GM19463 (cell line): ENCODE results near the gene C15orf61.

Experiments
- ATAC-seq: cut with Tn5 transposase; IDR thresholded peaks from one replicate; pipeline ENCODE4 v1.9.1; 2021; ENCODE audit warnings: mild to moderate bottlenecking, moderate library complexity; ENCODE audit not compliant: unreplicated experiment

The C15orf61 gene

GRCh38 chr15:67521029-67521782, at the start of gene C15orf61:
Gene C15orf61, plus strand, starts transcription at chr15:67521131. Its CDS starts 118 bp downstream, at chr15:67521249.
- peak; percentile 69 for ATAC-seq

- ATAC-seq = no peak
Observed at GRCh38 chr15:67472957-67473356, 48.0 kb upstream of the C15orf61 start.

- ATAC-seq = no peak
Observed at GRCh38 chr15:67474405-67475110, 46.4 kb upstream of the C15orf61 start.

GRCh38 chr15:67479781-67480505, 41.0 kb upstream of the C15orf61 start:
- ATAC-seq = no peak

DNA sequence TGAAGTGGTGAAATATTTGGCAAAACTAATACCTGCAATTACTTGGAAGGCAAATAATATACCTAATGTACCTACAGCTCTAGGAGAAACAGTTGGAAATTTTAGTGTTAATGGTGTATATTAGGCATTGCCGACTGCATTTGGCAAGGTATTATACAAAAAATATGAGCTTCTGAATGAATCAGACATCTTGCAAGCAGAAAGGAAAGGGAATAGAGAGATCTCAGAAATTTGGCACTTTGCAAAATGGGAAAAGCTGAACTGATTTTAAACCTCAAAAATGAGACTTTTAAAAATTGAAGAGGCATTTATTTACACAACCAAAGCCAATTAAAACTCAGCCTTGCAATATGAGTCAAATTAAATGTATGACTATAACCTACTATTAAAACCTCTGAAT, 40.2 kb upstream of the C15orf61 start:
- ATAC-seq = no peak

DNA sequence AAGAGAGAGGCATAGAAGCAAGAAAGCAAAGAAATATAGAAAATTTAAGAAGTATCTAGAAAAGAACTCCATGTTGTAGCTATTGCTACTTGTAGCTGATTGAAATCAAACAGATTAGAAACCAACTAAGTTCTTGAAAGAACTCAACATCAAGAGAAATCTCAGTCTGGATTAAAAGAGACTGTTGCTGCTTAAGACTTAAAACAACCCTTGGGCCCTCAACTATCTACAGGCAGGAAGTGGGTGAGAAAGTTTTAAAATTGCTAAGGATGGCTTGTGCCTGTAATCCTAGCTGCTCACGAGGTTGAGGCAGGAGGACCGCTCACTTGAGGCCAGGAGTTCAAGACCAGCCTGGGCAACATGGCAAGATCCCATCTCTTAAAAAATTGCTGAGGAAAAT, 39.3 kb upstream of the C15orf61 start:
- no peak for ATAC-seq

- no peak for ATAC-seq
Observed at GRCh38 chr15:67495585-67495984, 25.3 kb upstream of the C15orf61 start.

DNA sequence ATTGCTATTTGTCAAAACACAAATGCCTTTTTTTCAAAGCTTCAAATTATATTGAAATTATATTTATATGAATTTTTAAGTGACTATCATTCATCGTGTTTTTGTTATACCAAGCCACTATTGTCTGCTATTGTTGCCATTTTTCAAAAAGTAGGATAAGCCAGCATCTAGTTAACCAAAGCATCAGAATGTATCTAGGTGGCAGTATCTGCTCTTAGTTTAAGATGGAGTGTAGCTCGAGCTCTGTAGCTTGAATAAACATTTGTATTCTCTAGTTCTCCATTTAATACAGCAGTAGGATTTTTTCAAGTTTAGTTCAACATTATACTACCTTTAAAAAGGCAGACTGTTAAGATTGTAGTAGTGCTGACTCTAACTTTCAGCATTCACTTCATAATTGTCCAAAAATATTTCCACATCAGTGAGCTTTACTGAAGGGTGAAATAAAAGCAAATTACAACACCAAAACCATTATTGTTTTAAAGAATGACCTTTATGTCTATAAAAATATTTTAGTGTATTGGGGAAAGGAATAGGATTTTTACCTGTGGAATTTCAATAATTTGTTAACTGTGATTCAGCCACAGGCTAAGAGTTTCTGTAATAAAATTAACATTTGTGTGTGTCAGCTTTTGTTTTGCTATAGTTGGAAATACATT, 19.6 kb upstream of the C15orf61 start:
- ATAC-seq = no peak

DNA sequence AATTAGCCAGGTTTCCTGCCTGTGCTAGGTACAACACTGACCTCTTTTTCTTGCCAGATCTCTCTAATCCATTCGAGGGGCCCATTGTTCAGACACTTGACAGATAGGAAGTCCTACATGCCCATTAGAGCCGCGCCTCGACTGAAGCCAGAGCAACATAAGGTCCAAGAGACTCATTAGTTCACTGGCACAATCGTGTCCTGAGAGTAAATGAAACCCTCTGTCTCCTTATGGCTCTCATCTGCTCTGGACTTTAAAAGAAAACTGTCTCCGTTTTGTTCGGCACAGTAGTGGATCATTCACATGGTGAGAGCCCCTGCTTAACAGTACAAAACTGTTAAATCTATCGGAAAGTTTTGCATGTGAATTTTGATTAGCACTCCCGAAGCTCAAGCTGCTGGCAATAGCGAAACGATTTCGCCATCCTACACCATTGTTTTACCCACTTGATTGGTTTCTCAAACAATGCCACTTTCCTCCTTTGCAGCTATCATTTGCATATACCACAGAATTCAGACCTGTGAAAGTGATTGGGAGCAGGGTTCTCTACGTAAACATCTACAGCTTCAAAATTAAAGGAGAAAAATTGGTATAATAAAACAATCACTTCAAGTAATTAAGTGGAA, 19.0 kb upstream of the C15orf61 start:
- no peak for ATAC-seq

DNA sequence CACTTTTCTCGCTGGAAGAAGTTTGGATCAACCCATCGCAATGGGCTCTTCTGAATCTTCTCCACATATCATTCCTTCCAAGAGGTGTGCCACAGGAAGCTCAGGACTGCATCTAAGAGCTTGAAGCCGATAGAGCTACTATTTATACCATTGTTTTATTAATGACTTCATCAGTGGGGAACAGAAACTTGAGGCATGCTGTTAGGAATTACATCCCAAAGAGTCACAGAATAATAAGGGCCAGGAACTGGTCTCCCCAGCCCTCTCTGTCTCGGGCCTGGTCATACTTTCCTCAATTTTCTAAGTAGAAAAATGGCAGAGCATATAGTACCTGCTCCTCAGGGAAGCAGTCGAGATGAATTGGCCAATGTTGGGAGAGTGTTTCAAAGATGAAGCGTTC, 16.9 kb upstream of the C15orf61 start:
- no peak for ATAC-seq

- no peak for ATAC-seq
Observed at GRCh38 chr15:67504796-67505195, 16.1 kb upstream of the C15orf61 start.

DNA sequence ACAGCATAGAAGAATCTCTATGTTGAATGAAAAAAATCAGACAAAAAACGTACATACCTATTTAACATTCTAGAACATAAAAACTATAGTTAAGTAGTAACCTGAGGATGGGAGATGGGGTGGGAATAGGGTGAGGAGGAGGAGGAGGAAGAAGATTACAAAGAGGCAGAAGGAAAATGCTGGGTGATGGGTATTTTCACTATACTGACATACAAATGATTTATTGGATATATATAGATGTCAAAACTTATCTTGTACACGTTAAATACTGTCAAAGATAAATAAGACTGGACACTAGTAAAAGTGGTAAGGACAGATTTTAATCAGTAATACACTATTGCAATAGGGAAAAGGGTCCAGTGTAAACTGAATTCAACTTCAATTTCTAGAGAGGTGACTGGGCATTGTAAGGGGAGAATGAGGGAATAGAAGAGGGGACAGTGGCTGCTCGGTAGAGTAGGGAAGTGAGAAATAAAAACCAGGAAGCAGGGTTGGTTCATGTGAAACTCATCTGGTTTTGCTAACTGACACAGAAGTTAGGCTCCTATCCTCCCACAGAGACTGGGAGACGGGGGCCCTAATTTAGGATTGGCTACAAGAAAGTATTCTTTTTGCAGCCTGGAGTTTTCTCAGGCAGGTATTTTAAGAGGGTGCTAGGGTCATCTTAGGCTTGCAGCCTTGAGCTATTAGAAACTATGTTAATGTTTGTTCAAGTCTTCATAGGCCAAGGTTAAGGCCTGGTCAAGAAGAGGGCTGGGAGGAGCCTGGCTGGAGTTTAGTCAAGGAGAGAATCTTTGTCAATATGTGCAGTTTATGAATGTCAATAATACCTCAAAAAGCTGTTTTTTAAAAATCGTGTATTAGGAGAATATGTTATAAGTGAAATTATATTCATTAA, 15.0 kb upstream of the C15orf61 start:
- no peak for ATAC-seq

DNA sequence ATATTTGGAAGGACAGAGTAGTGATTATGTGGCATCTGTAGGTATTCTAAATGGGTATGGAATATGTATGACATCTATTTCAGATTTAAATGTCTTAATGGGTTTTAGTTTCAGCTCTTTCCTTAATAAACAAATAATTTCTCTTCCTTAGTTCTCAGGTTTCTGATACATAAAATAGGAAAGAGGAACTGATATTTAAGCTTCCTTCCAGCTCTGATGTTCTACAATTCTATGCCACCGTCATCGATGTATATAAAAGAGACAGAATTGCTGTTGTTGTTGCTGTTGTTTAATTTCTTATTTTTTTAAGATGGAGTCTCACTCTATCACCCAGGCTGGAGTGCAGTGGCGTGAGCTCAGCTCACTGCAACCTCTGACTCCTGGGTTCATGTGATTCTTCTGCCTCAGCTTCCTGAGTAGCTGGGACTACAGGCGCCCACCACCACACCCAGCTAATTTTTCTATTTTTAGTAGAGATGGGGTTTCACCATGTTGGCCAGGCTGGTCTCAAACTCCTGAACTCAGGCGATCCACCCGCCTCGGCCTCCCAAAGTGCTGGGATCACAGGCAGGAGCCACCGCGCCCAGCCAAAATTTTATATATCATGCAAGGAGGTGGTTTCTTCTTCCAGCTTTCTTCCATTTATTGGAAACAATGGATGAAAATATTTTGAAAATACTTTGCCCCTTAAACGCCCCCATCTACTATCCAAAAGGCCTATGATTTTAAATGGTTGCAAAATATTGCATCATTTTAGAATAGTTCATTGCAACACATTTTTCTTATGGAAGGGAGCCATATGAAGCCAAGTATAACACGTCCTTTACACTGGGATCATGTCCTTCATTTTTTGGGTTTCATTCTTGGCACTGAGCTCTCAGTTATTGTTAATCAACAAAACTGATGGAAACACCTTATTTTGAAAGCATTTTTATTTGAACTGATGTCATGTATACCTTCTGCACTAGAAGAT, 13.9 kb upstream of the C15orf61 start:
- no peak for ATAC-seq

- ATAC-seq = no peak
Observed at GRCh38 chr15:67508407-67508806, 12.5 kb upstream of the C15orf61 start.

GRCh38 chr15:67509918-67510317, 11.0 kb upstream of the C15orf61 start:
- ATAC-seq = no peak

DNA sequence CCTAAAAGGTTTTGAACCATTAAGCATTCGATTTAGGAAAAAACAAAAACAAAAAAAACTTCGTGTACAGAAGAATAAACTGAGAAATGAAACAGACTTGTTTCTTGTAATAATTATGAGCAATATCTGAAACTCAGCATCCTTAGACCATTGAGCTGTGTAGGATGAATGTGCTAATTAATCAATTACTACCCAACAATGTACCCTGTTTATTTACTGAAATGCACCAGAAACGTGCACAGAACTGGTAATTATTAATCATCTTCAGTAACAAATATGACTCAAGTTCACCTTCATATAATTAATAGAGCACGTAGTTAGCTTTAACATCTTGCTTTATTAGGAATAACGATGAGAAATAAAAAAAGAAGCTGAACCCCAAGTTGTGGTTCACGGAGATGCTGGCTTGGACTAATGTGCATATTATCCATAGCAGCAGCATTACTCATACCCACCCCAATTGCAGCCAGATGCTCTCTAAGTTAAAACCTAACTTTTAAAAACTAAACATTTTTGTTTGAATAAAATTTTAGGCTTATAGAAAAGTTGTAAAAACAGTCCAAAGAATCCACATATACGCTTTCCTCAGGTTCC, 10.2 kb upstream of the C15orf61 start:
- no peak for ATAC-seq

- no peak for ATAC-seq
Observed at GRCh38 chr15:67511606-67512005, 9.3 kb upstream of the C15orf61 start.

DNA sequence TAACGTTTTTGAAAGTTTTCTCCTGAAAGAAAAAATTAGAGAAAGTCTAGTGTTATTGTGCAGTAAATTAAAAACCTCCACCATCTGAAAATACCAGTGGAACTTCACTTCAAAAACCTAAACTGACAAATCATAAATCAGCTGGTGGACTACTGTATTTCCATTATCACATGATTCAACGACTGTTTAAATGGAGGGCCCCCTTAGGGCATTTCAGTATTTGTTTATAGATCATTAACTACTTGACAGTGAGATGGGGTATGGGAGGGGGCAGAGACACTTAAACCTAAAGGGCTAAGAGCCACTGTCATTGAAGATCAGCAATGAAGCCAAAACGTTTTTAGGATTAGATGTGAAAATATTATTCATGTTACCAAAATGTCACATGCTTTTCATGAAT, 8.8 kb upstream of the C15orf61 start:
- ATAC-seq = no peak
